ENCODE results near the gene PAX6. TPM values are rescaled to one million over a fixed set of nuclear protein-coding genes. Genes with fewer than 3 reads are reported as not detected.

PAX6 gene
- total and polyA plus RNA-seq, 2 of the 13 experiments (the other 11 are each of a cell fraction or from before 2014, with no cell fraction given): 0.15 to 1.1 TPM

GRCh38 chr11:31850365-31850764 is 39.2 kb upstream of the PAX6 start:
- no peak overlapping the region for H3K4me3 ChIP-seq (replicated peaks in 1 of 3; ENCODE audit: insufficient read depth in 1 of 3, low read depth in 2 of 3, low read length in 3 of 3)
- H3K9ac ChIP-seq (ENCODE audit: insufficient read depth, low read depth, low read length): no peak overlapping the region
- TF ChIP-seq ZFP36 (IDR thresholded peaks at IDR 0.05; ENCODE audit: borderline replicate concordance, low read depth, low read length, partially characterized antibody) (no peak), CSRNP2 (CRISPR knock-in tag; conservative IDR thresholded peaks at IDR 0.05; ENCODE audit: low read depth) (no peak), CEBPB (IDR thresholded peaks at IDR 0.05; ENCODE audit: borderline replicate concordance, low read depth, low read length) (peak; percentile 73; the same call in 1 of the 2 replicates), KLF16 (CRISPR knock-in tag; IDR thresholded peaks at IDR 0.05) (no peak), CEBPG (CRISPR knock-in tag; IDR thresholded peaks at IDR 0.05) (peak; percentile 53), ATRX (CRISPR knock-in tag; IDR thresholded peaks at IDR 0.05; ENCODE audit: borderline replicate concordance) (no peak), THYN1 (CRISPR knock-in tag; IDR thresholded peaks at IDR 0.05; ENCODE audit: borderline replicate concordance, low read depth) (no peak), GLI4 (CRISPR knock-in tag; IDR thresholded peaks at IDR 0.05; ENCODE audit: borderline replicate concordance) (no peak)
- TF ChIP-seq, protein P1, sequence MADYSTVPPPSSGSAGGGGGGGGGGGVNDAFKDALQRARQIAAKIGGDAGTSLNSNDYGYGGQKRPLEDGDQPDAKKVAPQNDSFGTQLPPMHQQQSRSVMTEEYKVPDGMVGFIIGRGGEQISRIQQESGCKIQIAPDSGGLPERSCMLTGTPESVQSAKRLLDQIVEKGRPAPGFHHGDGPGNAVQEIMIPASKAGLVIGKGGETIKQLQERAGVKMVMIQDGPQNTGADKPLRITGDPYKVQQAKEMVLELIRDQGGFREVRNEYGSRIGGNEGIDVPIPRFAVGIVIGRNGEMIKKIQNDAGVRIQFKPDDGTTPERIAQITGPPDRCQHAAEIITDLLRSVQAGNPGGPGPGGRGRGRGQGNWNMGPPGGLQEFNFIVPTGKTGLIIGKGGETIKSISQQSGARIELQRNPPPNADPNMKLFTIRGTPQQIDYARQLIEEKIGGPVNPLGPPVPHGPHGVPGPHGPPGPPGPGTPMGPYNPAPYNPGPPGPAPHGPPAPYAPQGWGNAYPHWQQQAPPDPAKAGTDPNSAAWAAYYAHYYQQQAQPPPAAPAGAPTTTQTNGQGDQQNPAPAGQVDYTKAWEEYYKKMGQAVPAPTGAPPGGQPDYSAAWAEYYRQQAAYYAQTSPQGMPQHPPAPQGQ (CRISPR knock-in tag; IDR thresholded peaks at IDR 0.05; ENCODE audit: borderline replicate concordance): no peak
- no peaks in the 10 kb centered on the region; a peak in 1 of 5 replicates for H3K27me3 ChIP-seq (ENCODE audit: control insufficient read depth in 1 of 2, insufficient read depth in 2 of 2, low read length in 2 of 2)
- no peak for FAIRE-seq
- intact Hi-C loops (cut with micrococcal nuclease; ENCODE audit: unreplicated experiment): no loop called here
- H3K4me2 ChIP-seq (ENCODE audit: low read depth, low read length): no peak overlapping the region
- DNase-seq (ENCODE audit: low spot score): no peak
- ATAC-seq: peak; percentile 60; the same call in 2 of the 3 replicates
- 4% methylated on average over 4 of the region's 4 CpGs for WGBS (ENCODE audit: low lambda C conversion rate)
- no peaks in the 10 kb centered on the region for H3K9me3 ChIP-seq (ENCODE audit: low read length)
- no peaks in the 10 kb centered on the region for H4K20me1 ChIP-seq (ENCODE audit: insufficient read depth, low read length)
- in situ Hi-C loops (cut with HindIII; ENCODE audit: extremely low pct_ligation_motif_present, low pct_unique_long_range_greater_than_20kb): no loop called here
- ChIA-PET CTCF (ENCODE audit: low intra/inter-chr PET ratio, low total read pairs) (no interaction called here), POLR2A (no interaction called here)
- no peaks in the 10 kb centered on the region for H3K4me1 ChIP-seq (ENCODE audit: insufficient read depth, low read length)
- no peaks in the 10 kb centered on the region for H3K79me2 ChIP-seq (ENCODE audit: insufficient read depth, low read length)
- H3K36me3 ChIP-seq (replicated peaks in 1 of 2; ENCODE audit: control insufficient read depth in 1 of 2, insufficient read depth in 2 of 2, low read length in 2 of 2): no peaks in the 10 kb centered on the region
- BruUV-seq (replicated peaks): no TSS peak
- no peak overlapping the region for H2AFZ ChIP-seq (ENCODE audit: low read length)
- no peak overlapping the region for H3K27ac ChIP-seq (ENCODE audit: extremely low read length, insufficient read depth, low read length)
